ENCODE data around the gene DCBLD2. TPM values are rescaled to one million over a fixed set of nuclear protein-coding genes. Genes with fewer than 3 reads are reported as not detected.

Gene DCBLD2
- total and polyA plus RNA-seq, 2 of the 13 experiments (the other 11 are each of a cell fraction or from before 2014, with no cell fraction given): 43.8 to 56.9 TPM

DNA sequence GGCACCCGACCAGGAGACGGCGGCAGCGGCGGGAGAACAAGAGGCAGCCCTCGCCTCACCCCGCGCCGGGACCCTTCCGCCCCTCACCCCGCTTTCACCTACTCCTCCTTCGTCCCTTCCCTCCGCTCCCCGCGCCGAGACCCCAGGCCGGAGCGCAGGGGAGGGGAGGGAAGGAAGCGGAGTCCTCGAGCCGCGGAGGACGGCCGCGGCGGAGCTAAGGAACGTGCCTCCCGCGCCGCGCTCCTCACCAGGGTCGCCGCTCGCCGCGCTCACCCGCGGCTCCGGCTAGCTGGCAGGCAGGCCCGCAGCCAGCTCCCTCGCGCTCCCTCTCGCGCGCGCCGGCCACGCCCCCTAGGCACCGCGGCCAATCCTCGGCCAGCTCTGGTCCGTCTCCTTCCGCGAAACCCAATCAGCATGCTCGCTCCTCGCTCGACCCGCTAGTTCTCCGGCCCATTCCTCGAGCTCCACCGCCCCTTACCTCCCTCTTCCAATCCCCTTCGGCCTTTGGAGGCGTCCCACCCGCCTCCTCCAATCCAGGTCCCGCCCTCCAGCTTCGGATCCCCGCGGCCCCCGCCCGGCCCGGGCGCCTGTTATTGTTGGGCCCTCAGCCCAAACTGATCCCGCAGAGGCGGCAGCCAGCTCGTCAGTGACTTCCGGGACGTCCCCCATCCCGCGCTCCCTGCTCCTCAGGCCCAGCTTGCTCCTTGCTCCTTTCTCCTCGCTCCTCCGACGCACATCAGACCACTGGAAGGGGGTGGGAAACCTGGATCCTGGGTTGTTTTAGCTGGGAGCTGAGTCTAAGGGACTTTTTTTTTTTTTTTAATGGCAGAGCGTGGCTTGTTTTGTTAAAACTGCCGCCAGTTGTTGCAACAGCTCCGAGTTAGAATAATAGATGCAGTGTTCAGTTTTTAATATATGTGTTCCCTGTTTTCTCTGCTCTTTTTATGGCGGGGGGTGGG is at the start of gene DCBLD2 (continued):
- TF ChIP-seq LRRFIP1 (CRISPR knock-in tag; conservative IDR thresholded peaks at IDR 0.05) (no peak), FOXM1 (CRISPR knock-in tag; IDR thresholded peaks at IDR 0.05) (no peak), ZNF558 (CRISPR knock-in tag; IDR thresholded peaks at IDR 0.05; ENCODE audit: borderline replicate concordance) (no peak), ZBTB37 (CRISPR knock-in tag; IDR thresholded peaks at IDR 0.05) (no peak), ZNF512 (CRISPR knock-in tag; IDR thresholded peaks at IDR 0.05) (no peak), GTF2F1 (IDR thresholded peaks at IDR 0.05; ENCODE audit: low read length) (no peak), ZNF597 (CRISPR knock-in tag; IDR thresholded peaks at IDR 0.05) (no peak), NPAS2 (CRISPR knock-in tag; IDR thresholded peaks at IDR 0.05; ENCODE audit: borderline replicate concordance) (no peak), SP5 (CRISPR knock-in tag; IDR thresholded peaks at IDR 0.05; ENCODE audit: borderline replicate concordance, low read depth) (peak; percentile 64; the same call in 1 of the 2 replicates), NFIC (IDR thresholded peaks at IDR 0.05; ENCODE audit: low read length) (no peak), ZNF431 (CRISPR knock-in tag; IDR thresholded peaks at IDR 0.05; ENCODE audit: borderline replicate concordance, low read depth) (no peak; the same call in 1 of the 2 replicates), ZNF782 (CRISPR knock-in tag; IDR thresholded peaks at IDR 0.05; ENCODE audit: borderline replicate concordance) (peak; percentile 45; the same call in 1 of the 2 replicates), ZNF160 (CRISPR knock-in tag; IDR thresholded peaks at IDR 0.05) (peak; percentile 15; the same call in 1 of the 2 replicates), RFXAP (CRISPR knock-in tag; IDR thresholded peaks at IDR 0.05; ENCODE audit: borderline replicate concordance) (peak; percentile 82; the same call in 1 of the 2 replicates), ZNF20 (CRISPR knock-in tag; IDR thresholded peaks at IDR 0.05) (no peak), SIX4 (CRISPR knock-in tag; IDR thresholded peaks at IDR 0.05) (no peak)
- TF ChIP-seq, protein P1, sequence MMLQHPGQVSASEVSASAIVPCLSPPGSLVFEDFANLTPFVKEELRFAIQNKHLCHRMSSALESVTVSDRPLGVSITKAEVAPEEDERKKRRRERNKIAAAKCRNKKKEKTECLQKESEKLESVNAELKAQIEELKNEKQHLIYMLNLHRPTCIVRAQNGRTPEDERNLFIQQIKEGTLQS (CRISPR knock-in tag; IDR thresholded peaks at IDR 0.05): peak; percentile 39; the same call in 1 of the 2 replicates
- TF ChIP-seq, protein P2, sequence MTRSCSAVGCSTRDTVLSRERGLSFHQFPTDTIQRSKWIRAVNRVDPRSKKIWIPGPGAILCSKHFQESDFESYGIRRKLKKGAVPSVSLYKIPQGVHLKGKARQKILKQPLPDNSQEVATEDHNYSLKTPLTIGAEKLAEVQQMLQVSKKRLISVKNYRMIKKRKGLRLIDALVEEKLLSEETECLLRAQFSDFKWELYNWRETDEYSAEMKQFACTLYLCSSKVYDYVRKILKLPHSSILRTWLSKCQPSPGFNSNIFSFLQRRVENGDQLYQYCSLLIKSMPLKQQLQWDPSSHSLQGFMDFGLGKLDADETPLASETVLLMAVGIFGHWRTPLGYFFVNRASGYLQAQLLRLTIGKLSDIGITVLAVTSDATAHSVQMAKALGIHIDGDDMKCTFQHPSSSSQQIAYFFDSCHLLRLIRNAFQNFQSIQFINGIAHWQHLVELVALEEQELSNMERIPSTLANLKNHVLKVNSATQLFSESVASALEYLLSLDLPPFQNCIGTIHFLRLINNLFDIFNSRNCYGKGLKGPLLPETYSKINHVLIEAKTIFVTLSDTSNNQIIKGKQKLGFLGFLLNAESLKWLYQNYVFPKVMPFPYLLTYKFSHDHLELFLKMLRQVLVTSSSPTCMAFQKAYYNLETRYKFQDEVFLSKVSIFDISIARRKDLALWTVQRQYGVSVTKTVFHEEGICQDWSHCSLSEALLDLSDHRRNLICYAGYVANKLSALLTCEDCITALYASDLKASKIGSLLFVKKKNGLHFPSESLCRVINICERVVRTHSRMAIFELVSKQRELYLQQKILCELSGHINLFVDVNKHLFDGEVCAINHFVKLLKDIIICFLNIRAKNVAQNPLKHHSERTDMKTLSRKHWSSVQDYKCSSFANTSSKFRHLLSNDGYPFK (CRISPR knock-in tag; IDR thresholded peaks at IDR 0.05; ENCODE audit: borderline replicate concordance): no peak

Data from HepG2 (cell line).